CD8-positive, alpha-beta memory T cell (primary cell): ENCODE measurements around the gene B3GALT5. TPM values are rescaled to one million over a fixed set of nuclear protein-coding genes. Genes with fewer than 3 reads are reported as not detected.

Source experiments
- CTCF ChIA-PET: fragments of 350-600 bp; sonication (Branson Sonifier 250); formaldehyde crosslinking; loops from one replicate; lab custom pipeline; 2021; ENCODE audit warnings: antibody characterized with exemption; lab: Charles Lee
- POLR2A ChIA-PET: fragments of 350-600 bp; sonication (Branson Sonifier 250); formaldehyde crosslinking; loops from one replicate; lab custom pipeline; 2021; ENCODE audit warnings: antibody characterized with exemption; lab: Charles Lee
- DNase-seq, 5 donors: peaks; one replicate each; pipeline versions ENCODE4 v3.0.0 to v3.0.0-alpha.2; 2020 to 2022; ENCODE audit warnings: mixed read lengths in 1 of 5
- H3K27ac ChIP-seq: one replicate; pipeline ENCODE4 v1.7.0; 2013; ENCODE audit warnings: low read depth, mild to moderate bottlenecking, low read length, moderate library complexity
- H3K27me3 ChIP-seq: 2 replicates; pipeline ENCODE4 v1.7.0; 2013; ENCODE audit warnings: low read length, mild to moderate bottlenecking; ENCODE audit not compliant: insufficient read depth, poor library complexity, severe bottlenecking
- H3K36me3 ChIP-seq: 2 replicates; pipeline ENCODE4 v1.7.0; 2013; ENCODE audit warnings: mild to moderate bottlenecking, low read length, moderate library complexity; ENCODE audit not compliant: insufficient read depth
- H3K4me1 ChIP-seq: 2 replicates; pipeline ENCODE4 v1.7.0; 2013; ENCODE audit warnings: mild to moderate bottlenecking, low read length, moderate library complexity; ENCODE audit not compliant: insufficient read depth
- H3K4me3 ChIP-seq: 2 replicates; pipeline ENCODE4 v1.7.0; 2013; ENCODE audit warnings: mild to moderate bottlenecking, low read length
- H3K9me3 ChIP-seq: 2 replicates; pipeline ENCODE4 v1.7.0; 2013; ENCODE audit warnings: mild to moderate bottlenecking, low read length
- H3K27ac Mint-ChIP-seq, 8 donors: one replicate each; pipeline ENCODE4 v1.8.0; 2020 to 2021; ENCODE audit warnings: mixed read lengths in 8 of 8, mild to moderate bottlenecking in 6 of 8, inconsistent platforms in 3 of 8, moderate library complexity in 3 of 8
- H3K27me3 Mint-ChIP-seq, 2 donors: one replicate each; pipeline ENCODE4 v1.8.0; 2020 to 2021; ENCODE audit warnings: mixed read lengths in 2 of 2, mild to moderate bottlenecking in 1 of 2, moderate library complexity in 1 of 2
- H3K36me3 Mint-ChIP-seq, 3 donors: one replicate each; pipeline ENCODE4 v1.8.0; 2020 to 2021; ENCODE audit warnings: mixed read lengths in 3 of 3, inconsistent platforms in 1 of 3, mild to moderate bottlenecking in 1 of 3
- H3K4me1 Mint-ChIP-seq, 3 donors: one replicate each; pipeline ENCODE4 v1.8.0; 2020 to 2021; ENCODE audit warnings: mixed read lengths in 3 of 3, inconsistent platforms in 1 of 3, mild to moderate bottlenecking in 1 of 3
- H3K4me3 Mint-ChIP-seq, 7 donors: one replicate each; pipeline ENCODE4 v1.8.0; 2020 to 2021; ENCODE audit warnings: mixed read lengths in 7 of 7, mild to moderate bottlenecking in 6 of 7, moderate library complexity in 4 of 7, inconsistent platforms in 2 of 7
- H3K9me3 Mint-ChIP-seq, 5 donors: one replicate each; pipeline ENCODE4 v1.8.0; 2020 to 2022; ENCODE audit warnings: mixed read lengths in 5 of 5, mild to moderate bottlenecking in 3 of 5, moderate library complexity in 2 of 5, inconsistent platforms in 1 of 5
- polyA plus RNA-seq: library from polyadenylated mRNA; unstranded; fragments of 300-500 nt; fragmentation: Illumina TruSeq; gene quantifications from one replicate; pipeline ENCODE4 v1.2.3, GENCODE V29; 2021
- total RNA-seq, 2 experiments: library from RNA; stranded (reverse); gene quantifications; one replicate each; pipeline ENCODE4 v1.2.3, GENCODE V29; 2021

B3GALT5 gene
- total and polyA plus RNA-seq, 3 experiments from 2014 or later: not detected

DNA sequence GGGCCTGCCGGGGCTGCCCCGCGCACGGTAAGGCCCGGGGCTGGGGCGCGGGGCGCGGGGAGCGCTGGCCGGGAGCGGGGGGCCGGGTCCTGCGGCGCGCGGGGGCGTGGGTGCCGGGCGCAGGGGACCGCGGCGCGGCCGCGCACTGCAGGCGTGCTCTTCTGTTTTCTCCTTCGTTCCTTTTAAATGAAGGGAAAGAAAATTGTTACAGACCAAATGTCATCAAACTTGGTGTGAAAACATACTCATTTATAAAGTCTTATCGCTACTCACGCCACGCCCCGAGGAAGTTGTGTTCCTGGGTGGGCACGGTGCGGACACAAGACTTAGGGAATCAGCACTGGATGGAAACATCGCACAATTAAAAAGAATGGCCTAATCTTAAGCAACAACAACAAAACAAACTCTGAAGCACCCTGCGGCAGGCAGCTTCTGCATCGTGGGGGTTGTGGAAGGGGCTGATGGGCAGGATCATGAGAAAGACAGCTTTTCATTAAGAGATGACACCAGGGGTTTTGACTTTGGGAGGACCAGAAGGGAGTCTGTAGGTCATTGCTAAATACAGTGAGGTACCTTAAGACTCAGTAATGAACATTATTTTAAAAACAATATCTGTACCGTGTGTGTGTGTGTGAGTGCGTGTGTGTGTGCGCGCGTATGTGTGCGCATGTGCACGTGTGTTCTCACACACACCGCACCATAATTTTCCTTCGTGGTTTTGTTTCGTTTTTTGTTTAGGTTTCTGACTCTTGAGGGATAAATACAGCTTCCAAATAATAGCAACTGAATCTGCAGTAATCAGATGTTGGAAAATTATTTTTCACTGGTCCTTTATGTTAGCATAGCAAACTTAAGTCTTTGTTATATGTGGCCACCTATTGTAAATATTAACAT is 548 bp downstream of the B3GALT5 start:
- Histone ChIP-seq H3K9me3 (no peaks in the 10 kb centered on the region), H3K4me3 (no peak overlapping the region), H3K27ac (no peak overlapping the region), H3K4me1 (no peaks in the 10 kb centered on the region), H3K27me3 (peaks cover 9% of the 10 kb centered on the region), H3K36me3 (no peaks in the 10 kb centered on the region)
- peaks cover 0 to 7% (median 0%) of the 10 kb centered on the region in 5 donors for H3K9me3 Mint-ChIP-seq
- H3K4me1 Mint-ChIP-seq: peaks cover 3 to 6% (median 5%) of the 10 kb centered on the region in 3 donors
- H3K27me3 Mint-ChIP-seq: peaks cover 22 to 47% of the 10 kb centered on the region in 2 donors
- peaks cover 0 to 3% (median 0%) of the 10 kb centered on the region in 3 donors for H3K36me3 Mint-ChIP-seq
- no peak overlapping the region for H3K27ac Mint-ChIP-seq
- H3K4me3 Mint-ChIP-seq: peak overlapping the region in 1 of 7 donors; percentile 30
- DNase-seq: no peak
- POLR2A ChIA-PET: no interaction called here
- CTCF ChIA-PET: no interaction called here

GRCh38 chr21:39616211-39616772 is 3.6 kb downstream of the B3GALT5 start:
- no peak overlapping the region for H3K4me3 ChIP-seq
- H3K4me1 ChIP-seq: no peaks in the 10 kb centered on the region
- H3K27ac ChIP-seq: no peak overlapping the region
- peaks cover 9% of the 10 kb centered on the region for H3K27me3 ChIP-seq
- peaks cover 16 to 36% of the 10 kb centered on the region in 2 donors for H3K27me3 Mint-ChIP-seq
- ChIA-PET CTCF (no interaction called here), POLR2A (no interaction called here)
- H3K9me3 ChIP-seq: no peaks in the 10 kb centered on the region
- no peak for DNase-seq
- peaks cover 3 to 6% (median 5%) of the 10 kb centered on the region in 3 donors for H3K4me1 Mint-ChIP-seq
- no peak overlapping the region for H3K4me3 Mint-ChIP-seq
- peaks cover 0 to 3% (median 0%) of the 10 kb centered on the region in 3 donors for H3K36me3 Mint-ChIP-seq
- H3K9me3 Mint-ChIP-seq: peaks cover 0 to 9% (median 0%) of the 10 kb centered on the region in 5 donors
- no peak overlapping the region for H3K27ac Mint-ChIP-seq
- no peaks in the 10 kb centered on the region for H3K36me3 ChIP-seq

DNA sequence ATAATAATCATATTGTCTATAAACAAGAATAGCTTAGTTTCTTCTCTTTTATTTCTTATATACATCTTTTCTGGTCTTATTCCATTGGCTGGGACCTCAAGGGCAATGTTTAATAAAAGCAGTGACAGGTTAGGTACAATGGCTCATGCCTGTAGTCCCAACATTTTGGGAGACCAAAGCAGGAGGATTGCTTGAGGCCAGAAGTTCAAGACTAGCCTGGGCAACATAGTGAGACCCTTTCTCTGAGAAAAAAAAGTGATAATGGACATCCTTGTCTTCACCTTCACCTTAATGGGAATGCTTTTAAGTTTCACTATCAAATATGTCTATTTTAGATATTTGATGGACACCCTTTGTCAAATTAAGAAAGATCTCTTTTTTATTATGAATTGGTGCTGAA is 8.1 kb downstream of the B3GALT5 start:
- ChIA-PET POLR2A (no interaction called here), CTCF (no interaction called here)
- H3K27ac ChIP-seq: no peak overlapping the region
- no peaks in the 10 kb centered on the region for H3K27me3 ChIP-seq
- peaks cover 7 to 11% (median 9%) of the 10 kb centered on the region in 5 donors for H3K9me3 Mint-ChIP-seq
- no peaks in the 10 kb centered on the region for H3K4me1 ChIP-seq
- no peaks in the 10 kb centered on the region for H3K4me1 Mint-ChIP-seq
- peaks cover 0 to 5% of the 10 kb centered on the region in 2 donors for H3K27me3 Mint-ChIP-seq
- no peaks in the 10 kb centered on the region for H3K9me3 ChIP-seq
- H3K36me3 ChIP-seq: no peaks in the 10 kb centered on the region
- H3K27ac Mint-ChIP-seq: no peak overlapping the region
- H3K4me3 ChIP-seq: no peak overlapping the region
- no peak for DNase-seq
- no peak overlapping the region for H3K4me3 Mint-ChIP-seq
- no peaks in the 10 kb centered on the region for H3K36me3 Mint-ChIP-seq

- Mint-ChIP-seq H3K27ac (no peak overlapping the region), H3K4me3 (no peak overlapping the region), H3K36me3 (no peaks in the 10 kb centered on the region), H3K9me3 (peaks cover 7 to 15% (median 8%) of the 10 kb centered on the region in 5 donors), H3K4me1 (no peaks in the 10 kb centered on the region), H3K27me3 (peaks cover 1 to 4% of the 10 kb centered on the region in 2 donors)
- no peaks in the 10 kb centered on the region for H3K27me3 ChIP-seq
- no peak overlapping the region for H3K4me3 ChIP-seq
- no peaks in the 10 kb centered on the region for H3K4me1 ChIP-seq
- H3K27ac ChIP-seq: no peak overlapping the region
- ChIA-PET CTCF (no interaction called here), POLR2A (no interaction called here)
- DNase-seq: no peak
- H3K36me3 ChIP-seq: no peaks in the 10 kb centered on the region
- H3K9me3 ChIP-seq: no peaks in the 10 kb centered on the region
Observed at GRCh38 chr21:39625211-39625895, 12.6 kb downstream of the B3GALT5 start.

DNA sequence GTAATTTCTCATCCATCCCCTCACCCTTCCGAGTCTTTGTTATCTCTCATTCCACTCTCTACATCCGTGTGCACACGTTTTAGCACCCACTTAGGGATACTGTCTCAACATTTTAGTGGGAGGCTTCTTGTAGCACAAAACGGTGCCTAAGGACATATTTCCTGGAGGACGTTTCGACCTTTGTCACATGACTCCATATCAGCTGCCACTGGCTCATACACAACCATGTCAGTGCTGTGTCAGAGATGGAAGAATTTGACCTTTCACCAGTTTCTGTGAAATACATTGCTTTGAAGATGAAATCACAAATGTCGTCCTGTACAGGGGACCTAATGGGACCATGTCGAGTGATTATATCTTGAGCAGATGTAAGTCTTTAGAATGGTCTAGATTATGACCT is 15.6 kb downstream of the B3GALT5 start:
- Histone ChIP-seq H3K27me3 (no peaks in the 10 kb centered on the region), H3K36me3 (no peaks in the 10 kb centered on the region), H3K4me1 (no peaks in the 10 kb centered on the region), H3K27ac (no peak overlapping the region), H3K4me3 (no peak overlapping the region), H3K9me3 (no peaks in the 10 kb centered on the region)
- H3K36me3 Mint-ChIP-seq: no peaks in the 10 kb centered on the region
- H3K4me1 Mint-ChIP-seq: no peaks in the 10 kb centered on the region
- H3K4me3 Mint-ChIP-seq: no peak overlapping the region
- H3K27me3 Mint-ChIP-seq: peaks cover 1 to 12% of the 10 kb centered on the region in 2 donors
- CTCF ChIA-PET: no interaction called here
- peaks cover 5 to 12% (median 8%) of the 10 kb centered on the region in 5 donors for H3K9me3 Mint-ChIP-seq
- POLR2A ChIA-PET: no interaction called here
- H3K27ac Mint-ChIP-seq: no peak overlapping the region
- DNase-seq: no peak

DNA sequence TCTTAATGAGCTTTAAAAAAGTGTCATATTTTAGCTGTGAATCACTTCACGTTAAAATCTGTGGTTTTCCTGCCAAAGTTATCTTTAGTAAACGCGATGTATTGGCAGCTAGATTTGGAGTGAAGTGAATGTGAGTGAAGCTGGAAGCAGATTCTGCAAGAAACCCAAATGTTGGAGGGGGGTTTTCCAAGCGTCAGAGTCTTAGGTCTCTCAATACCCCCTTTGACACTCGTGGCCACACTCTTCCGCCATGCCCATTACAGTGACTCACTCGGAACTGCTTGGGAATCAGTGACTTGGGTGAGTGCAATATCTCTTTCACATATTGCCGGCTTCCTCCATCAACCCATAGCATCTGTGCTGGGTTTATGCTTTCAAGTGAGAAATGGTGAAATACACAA is 17.5 kb downstream of the B3GALT5 start:
- H3K27ac ChIP-seq: no peak overlapping the region
- no peaks in the 10 kb centered on the region for H3K4me1 Mint-ChIP-seq
- no peaks in the 10 kb centered on the region for H3K9me3 ChIP-seq
- no peak overlapping the region for H3K4me3 ChIP-seq
- no peaks in the 10 kb centered on the region for H3K27me3 ChIP-seq
- ChIA-PET CTCF (no interaction called here), POLR2A (no interaction called here)
- no peaks in the 10 kb centered on the region for H3K4me1 ChIP-seq
- H3K27ac Mint-ChIP-seq: no peak overlapping the region
- no peak overlapping the region for H3K4me3 Mint-ChIP-seq
- no peak for DNase-seq
- H3K36me3 ChIP-seq: no peaks in the 10 kb centered on the region
- H3K36me3 Mint-ChIP-seq: no peaks in the 10 kb centered on the region
- H3K9me3 Mint-ChIP-seq: peaks cover 0 to 9% (median 4%) of the 10 kb centered on the region in 5 donors
- peaks cover 1 to 12% of the 10 kb centered on the region in 2 donors for H3K27me3 Mint-ChIP-seq

DNA sequence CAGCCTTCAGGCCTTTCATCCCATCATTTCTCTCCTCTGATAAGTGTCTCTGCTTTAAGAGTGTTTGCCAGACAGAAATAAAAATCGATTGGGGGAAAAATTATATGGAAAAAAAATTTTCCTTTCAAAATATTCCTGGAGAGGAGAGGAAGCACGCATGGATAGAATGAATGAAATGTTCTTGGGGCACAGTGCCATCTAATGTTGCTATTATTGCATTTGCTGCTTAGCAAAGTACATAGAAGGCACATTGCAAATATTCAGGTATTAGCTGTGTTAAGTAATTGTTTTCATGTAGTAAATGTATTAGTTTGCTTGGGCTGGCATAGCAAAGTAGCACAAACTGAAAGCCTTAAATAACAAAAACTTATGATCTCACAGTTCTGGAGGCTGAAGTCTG is 18.1 kb downstream of the B3GALT5 start:
- H3K27ac Mint-ChIP-seq: no peak overlapping the region
- no peaks in the 10 kb centered on the region for H3K27me3 ChIP-seq
- H3K4me3 Mint-ChIP-seq: no peak overlapping the region
- no peak overlapping the region for H3K4me3 ChIP-seq
- ChIA-PET POLR2A (no interaction called here), CTCF (no interaction called here)
- H3K36me3 Mint-ChIP-seq: no peaks in the 10 kb centered on the region
- H3K27ac ChIP-seq: no peak overlapping the region
- peaks cover 1 to 12% of the 10 kb centered on the region in 2 donors for H3K27me3 Mint-ChIP-seq
- no peaks in the 10 kb centered on the region for H3K4me1 ChIP-seq
- H3K4me1 Mint-ChIP-seq: no peaks in the 10 kb centered on the region
- H3K9me3 Mint-ChIP-seq: peaks cover 0 to 6% (median 4%) of the 10 kb centered on the region in 5 donors
- DNase-seq: no peak
- no peaks in the 10 kb centered on the region for H3K9me3 ChIP-seq
- no peaks in the 10 kb centered on the region for H3K36me3 ChIP-seq
